SU-DHL-6 (cell line): ENCODE data around the gene TP53BP1.

ENCODE experiments used
- CTCF ChIP-seq: fragments of 200-600 bp; sonication (generic); IDR thresholded peaks from one replicate; pipeline ENCODE4 v1.5.1; 2017; ENCODE audit warnings: antibody characterized with exemption, mild to moderate bottlenecking, low read length, moderate library complexity; ENCODE audit not compliant: insufficient read depth, poor library complexity, severe bottlenecking
- EZH2phosphoT487 ChIP-seq: fragments of 200-600 bp; sonication (generic), shearing (Covaris generic); conservative IDR thresholded peaks from 2 replicates; pipeline ENCODE4 v1.6.1; 2018; ENCODE audit warnings: mild to moderate bottlenecking, antibody characterized with exemption, low read length, moderate library complexity, mixed read lengths

- no peak for TF ChIP-seq EZH2phosphoT487
- TF ChIP-seq CTCF = no peak
Measured at GRCh38 chr15:43378601-43379000, 114.4 kb downstream of the TP53BP1 start.
